NB4 (cell line): ENCODE results near the gene GARS1.

Experiments used
- CTCF ChIP-seq: IDR thresholded peaks from one replicate; pipeline ENCODE4 v1.5.1; 2012; ENCODE audit warnings: low read depth, low read length
- MAX ChIP-seq: IDR thresholded peaks from 2 replicates; pipeline ENCODE4 v1.6.1; 2011; ENCODE audit warnings: low read depth, low read length
- POLR2A ChIP-seq: IDR thresholded peaks from 2 replicates; pipeline ENCODE4 v1.6.1; 2011; ENCODE audit warnings: mild to moderate bottlenecking; ENCODE audit not compliant: insufficient read length; ENCODE audit errors: extremely low read depth

- TF ChIP-seq CTCF, result no peak
- TF ChIP-seq POLR2A, result no peak
- no peak for TF ChIP-seq MAX
Observed at GRCh38 chr7:30681815-30682211, 87.1 kb downstream of the GARS1 start.
